C4-2B (cell line): Measurements from ENCODE around the gene SMOC2.

ENCODE experiments used
- H3K27ac ChIP-seq: fragments of 450-650 bp; 2 replicates; pipeline ENCODE4 v1.5.1; 2017
- CTCF ChIP-seq: fragments of 450-650 bp; conservative IDR thresholded peaks from 2 replicates; pipeline ENCODE4 v1.5.1; 2017; ENCODE audit warnings: mild to moderate bottlenecking
- ZFX ChIP-seq: fragments of 450-650 bp; IDR thresholded peaks from 2 replicates; pipeline ENCODE4 v1.6.1; 2017

The SMOC2 gene

GRCh38 chr6:168447700-168448099, 6.7 kb downstream of the SMOC2 start:
- TF ChIP-seq ZFX = no peak
- no peak for TF ChIP-seq CTCF
- H3K27ac ChIP-seq = no peak overlapping the region

- H3K27ac ChIP-seq = no peak overlapping the region
- TF ChIP-seq CTCF (no peak), ZFX (no peak)
Measured at GRCh38 chr6:168448243-168448855, 7.4 kb downstream of the SMOC2 start.

GRCh38 chr6:168450917-168451316, 9.9 kb downstream of the SMOC2 start:
- no peak overlapping the region for H3K27ac ChIP-seq
- no peak for TF ChIP-seq CTCF
- no peak for TF ChIP-seq ZFX

GRCh38 chr6:168451805-168452517, 11.0 kb downstream of the SMOC2 start:
- no peak overlapping the region for H3K27ac ChIP-seq
- no peak for TF ChIP-seq ZFX
- TF ChIP-seq CTCF = no peak; the same call in 1 of the 2 replicates

- no peak for TF ChIP-seq CTCF
- no peak for TF ChIP-seq ZFX
Measured at GRCh38 chr6:168452685-168453377, 11.8 kb downstream of the SMOC2 start.

GRCh38 chr6:168455847-168456530, 15.0 kb downstream of the SMOC2 start:
- no peak overlapping the region for H3K27ac ChIP-seq
- TF ChIP-seq CTCF (no peak), ZFX (no peak)

More at GRCh38 chr6:168452685-168453377, 11.8 kb downstream of the SMOC2 start:
- no peak overlapping the region for H3K27ac ChIP-seq
